ENCODE results near the gene ARHGEF17.

GRCh38 chr11:73399636-73400035 is 91.6 kb downstream of the ARHGEF17 start:
- TF ChIP-seq CTCF (IDR thresholded peaks at IDR 0.05; ENCODE audit: low read depth, low read length, missing input control) (no peak), MAX (IDR thresholded peaks at IDR 0.05) (no peak), GABPA (IDR thresholded peaks at IDR 0.05 in 1 of 2, conservative IDR thresholded peaks at IDR 0.05 in 1 of 2) (no peak), RAD21 (IDR thresholded peaks at IDR 0.05) (no peak), EGR1 (IDR thresholded peaks at IDR 0.05; ENCODE audit: low read depth in 2 of 2) (no peak), ATF3 (IDR thresholded peaks at IDR 0.05) (no peak), JUND (IDR thresholded peaks at IDR 0.05) (no peak), SP1 (IDR thresholded peaks at IDR 0.05) (no peak)

All from liver (tissue), 3 donors.